Calu3 (cell line): ENCODE results near the gene SMIM28. TPM values are rescaled to one million over a fixed set of nuclear protein-coding genes. Genes with fewer than 3 reads are reported as not detected.

Experiments used
- Bru-seq: library from RNA; stranded (reverse); fragments of 400-500 nt; gene quantifications from one replicate; lab custom pipeline; 2021; lab: Mats Ljungman, UMichigan
- BruChase-seq, 2 experiments: library from RNA; stranded (reverse); fragments of 400-500 nt; gene quantifications; one replicate each; lab custom pipeline; 2021; lab: Mats Ljungman, UMichigan
- BruUV-seq: library from RNA; stranded (reverse); fragments of 400-500 nt; replicated peaks from 2 replicates; lab custom pipeline; 2021; lab: Mats Ljungman, UMichigan
- CTCF ChIA-PET: fragments of 300-600 bp; sonication (Branson Sonifier 250); formaldehyde crosslinking; loops from one replicate; lab custom pipeline; 2022; ENCODE audit warnings: antibody characterized with exemption; lab: Charles Lee
- DNase-seq: peaks from one replicate; pipeline ENCODE4 v3.0.0; 2022
- H3K27ac Mint-ChIP-seq: one replicate; pipeline ENCODE4 v1.8.0; 2022; ENCODE audit warnings: mixed read lengths; ENCODE audit not compliant: unreplicated experiment
- H3K27me3 Mint-ChIP-seq: one replicate; pipeline ENCODE4 v1.8.0; 2022; ENCODE audit warnings: mixed read lengths; ENCODE audit not compliant: unreplicated experiment
- H3K36me3 Mint-ChIP-seq: one replicate; pipeline ENCODE4 v1.8.0; 2022; ENCODE audit warnings: mild to moderate bottlenecking, moderate library complexity, mixed read lengths; ENCODE audit not compliant: insufficient read depth, unreplicated experiment
- H3K4me1 Mint-ChIP-seq: one replicate; pipeline ENCODE4 v1.8.0; 2022; ENCODE audit warnings: mild to moderate bottlenecking, low read depth, mixed read lengths; ENCODE audit not compliant: unreplicated experiment
- H3K4me3 Mint-ChIP-seq: one replicate; pipeline ENCODE4 v1.8.0; 2022; ENCODE audit warnings: mild to moderate bottlenecking, low read depth, moderate library complexity, mixed read lengths; ENCODE audit not compliant: unreplicated experiment
- H3K9me3 Mint-ChIP-seq: one replicate; pipeline ENCODE4 v1.8.0; 2022; ENCODE audit warnings: low read depth, mixed read lengths; ENCODE audit not compliant: unreplicated experiment
- intact Hi-C: fragments of 100-400 bp; cut with micrococcal nuclease; formaldehyde crosslinking; loops from one replicate; pipeline ENCODE4 v1.10.0; 2022; ENCODE audit not compliant: unreplicated experiment
- long read RNA-seq: library from polyadenylated mRNA; stranded (forward); transcript quantifications from one replicate; pipeline ENCODE4 v2.0.0, GENCODE V29; 2022
- total RNA-seq: library from RNA; stranded (reverse); gene quantifications from 2 replicates; pipeline ENCODE4 v1.2.3, GENCODE V29; 2022
- TF ChIP-seq, protein P1 (sequence below): fragments of 200-600 bp; IDR thresholded peaks from one replicate; pipeline ENCODE4 v1.8.0; 2022; ENCODE audit warnings: antibody characterized with exemption; ENCODE audit not compliant: unreplicated experiment

SMIM28 gene
- total RNA-seq (not detected in 2 replicates), Bru-seq, nascent RNA (not detected), BruChase-seq, experiment 1, labeled RNA remaining after a 6-hour chase (not detected), BruChase-seq, experiment 2, labeled RNA remaining after a 2-hour chase (percentile 11 among the genes with signal in this experiment)
- long read RNA-seq: 0 reads

- TF ChIP-seq, protein P1, sequence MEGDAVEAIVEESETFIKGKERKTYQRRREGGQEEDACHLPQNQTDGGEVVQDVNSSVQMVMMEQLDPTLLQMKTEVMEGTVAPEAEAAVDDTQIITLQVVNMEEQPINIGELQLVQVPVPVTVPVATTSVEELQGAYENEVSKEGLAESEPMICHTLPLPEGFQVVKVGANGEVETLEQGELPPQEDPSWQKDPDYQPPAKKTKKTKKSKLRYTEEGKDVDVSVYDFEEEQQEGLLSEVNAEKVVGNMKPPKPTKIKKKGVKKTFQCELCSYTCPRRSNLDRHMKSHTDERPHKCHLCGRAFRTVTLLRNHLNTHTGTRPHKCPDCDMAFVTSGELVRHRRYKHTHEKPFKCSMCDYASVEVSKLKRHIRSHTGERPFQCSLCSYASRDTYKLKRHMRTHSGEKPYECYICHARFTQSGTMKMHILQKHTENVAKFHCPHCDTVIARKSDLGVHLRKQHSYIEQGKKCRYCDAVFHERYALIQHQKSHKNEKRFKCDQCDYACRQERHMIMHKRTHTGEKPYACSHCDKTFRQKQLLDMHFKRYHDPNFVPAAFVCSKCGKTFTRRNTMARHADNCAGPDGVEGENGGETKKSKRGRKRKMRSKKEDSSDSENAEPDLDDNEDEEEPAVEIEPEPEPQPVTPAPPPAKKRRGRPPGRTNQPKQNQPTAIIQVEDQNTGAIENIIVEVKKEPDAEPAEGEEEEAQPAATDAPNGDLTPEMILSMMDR: no peak
- no peak within 1 kb of the TSS for H3K27ac Mint-ChIP-seq
- no peaks in the 10 kb centered on the region for H3K4me1 Mint-ChIP-seq
- no peaks in the 10 kb centered on the region for H3K27me3 Mint-ChIP-seq
- H3K36me3 Mint-ChIP-seq: no peaks in the 10 kb centered on the region
- intact Hi-C loops: no loop called here
- no peaks in the 10 kb centered on the region for H3K9me3 Mint-ChIP-seq
- CTCF ChIA-PET: no interaction called here
- no TSS peak for BruUV-seq
- no peak for DNase-seq
- no peak within 1 kb of the TSS for H3K4me3 Mint-ChIP-seq
Observed at GRCh38 chr6:138377844-138378243, at the start of gene SMIM28. TSS of gene SMIM28 (plus strand) at chr6:138377905. CDS start at chr6:138378073, 168 bp downstream.

DNA sequence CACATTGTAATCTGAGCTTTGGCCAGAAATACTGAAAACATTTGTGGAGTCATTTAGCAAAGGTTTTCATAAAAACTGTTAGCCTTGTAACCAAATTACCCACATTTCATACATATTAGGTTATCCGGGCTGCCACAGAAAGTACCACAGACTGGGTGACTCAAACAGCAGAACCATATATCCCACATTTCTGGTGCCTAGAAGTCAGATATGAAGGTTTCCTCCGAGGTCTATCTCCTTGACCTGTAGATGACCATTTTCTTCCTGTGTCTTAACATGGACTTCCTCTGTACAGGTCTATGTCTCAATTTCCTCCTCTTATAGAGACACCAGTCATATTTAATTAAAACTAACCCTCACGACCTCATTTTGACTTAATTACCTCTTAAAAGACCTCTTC lies 49.5 kb upstream of the SMIM28 start:
- no peak for DNase-seq
- Mint-ChIP-seq H3K4me1 (no peaks in the 10 kb centered on the region), H3K36me3 (peaks cover under 1% of the 10 kb centered on the region), H3K4me3 (no peak overlapping the region), H3K27me3 (no peaks in the 10 kb centered on the region), H3K27ac (no peak overlapping the region), H3K9me3 (no peaks in the 10 kb centered on the region)
- TF ChIP-seq, protein P1: no peak
- intact Hi-C loops: no loop called here
- CTCF ChIA-PET: no interaction called here
- no TSS peak for BruUV-seq

DNA sequence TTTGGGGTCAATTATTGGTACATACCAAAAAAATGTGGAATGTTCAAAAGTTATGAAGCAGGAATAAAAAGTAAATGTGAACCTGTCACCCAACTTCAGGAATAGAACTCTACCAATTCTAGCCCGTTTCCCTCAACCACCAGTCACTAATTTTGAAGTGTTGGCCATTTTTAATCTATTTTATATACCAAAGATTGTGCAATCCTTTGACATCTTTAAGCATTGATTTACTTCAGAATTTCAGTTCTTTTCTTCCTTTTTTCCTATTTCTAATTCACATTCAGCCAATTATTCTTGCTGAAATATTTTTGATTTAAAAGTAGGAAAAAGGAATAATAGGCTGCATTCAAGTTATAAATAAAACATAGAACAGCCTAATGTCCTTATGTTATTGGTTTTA lies 46.9 kb upstream of the SMIM28 start:
- Mint-ChIP-seq H3K27me3 (no peaks in the 10 kb centered on the region), H3K27ac (no peak overlapping the region), H3K4me1 (no peaks in the 10 kb centered on the region), H3K4me3 (no peak overlapping the region), H3K36me3 (peaks cover 4% of the 10 kb centered on the region), H3K9me3 (no peaks in the 10 kb centered on the region)
- CTCF ChIA-PET: no interaction called here
- no peak for DNase-seq
- TF ChIP-seq, protein P1: no peak
- BruUV-seq: no TSS peak
- intact Hi-C loops: no loop called here

GRCh38 chr6:138331444-138331843 lies 46.3 kb upstream of the SMIM28 start:
- BruUV-seq: no TSS peak
- intact Hi-C loops: no loop called here
- CTCF ChIA-PET: no interaction called here

More at GRCh38 chr6:138331444-138331843, 46.3 kb upstream of the SMIM28 start:
- H3K4me3 Mint-ChIP-seq: no peak overlapping the region
- no peak for DNase-seq
- peaks cover 4% of the 10 kb centered on the region for H3K36me3 Mint-ChIP-seq
- TF ChIP-seq, protein P1: no peak
- no peak overlapping the region for H3K27ac Mint-ChIP-seq
- no peaks in the 10 kb centered on the region for H3K4me1 Mint-ChIP-seq
- H3K27me3 Mint-ChIP-seq: no peaks in the 10 kb centered on the region
- no peaks in the 10 kb centered on the region for H3K9me3 Mint-ChIP-seq
